Activated CD8-positive, alpha-beta memory T cell treated with anti-CD3 and anti-CD28 coated beads, Interleukin-2, amount 10 ng/mL, durations not matched to agents 7 days and 5 days (primary cell): ENCODE data around the gene BACH2. TPM values are rescaled to one million over a fixed set of nuclear protein-coding genes. Genes with fewer than 3 reads are reported as not detected.
A peak's percentile ranks its signal among the peaks of the same experiment; 100 is the strongest.

Experiments
- ATAC-seq: fragments of 150-1000 bp; cut with Tn5 transposase; one replicate; pipeline ENCODE4 v1.10.0; 2021; ENCODE audit warnings: moderate library complexity
- CTCF ChIA-PET: fragments of 350-600 bp; sonication (Branson Sonifier 250); formaldehyde crosslinking; loops from one replicate; lab custom pipeline; 2021; ENCODE audit warnings: antibody characterized with exemption; lab: Charles Lee
- DNase-seq: peaks from one replicate; pipeline ENCODE4 v3.0.0-alpha.2; 2020
- H3K27ac Mint-ChIP-seq: one replicate; pipeline ENCODE4 v1.8.0; 2021; ENCODE audit warnings: mild to moderate bottlenecking, mixed read lengths
- H3K27me3 Mint-ChIP-seq: one replicate; pipeline ENCODE4 v1.8.0; 2021; ENCODE audit warnings: mixed read lengths
- H3K36me3 Mint-ChIP-seq: one replicate; pipeline ENCODE4 v1.8.0; 2021; ENCODE audit warnings: mild to moderate bottlenecking, mixed read lengths
- H3K4me1 Mint-ChIP-seq: one replicate; pipeline ENCODE4 v1.8.0; 2021; ENCODE audit warnings: mixed read lengths
- H3K4me3 Mint-ChIP-seq: one replicate; pipeline ENCODE4 v1.8.0; 2021; ENCODE audit warnings: mild to moderate bottlenecking, moderate library complexity, mixed read lengths
- H3K9me3 Mint-ChIP-seq: one replicate; pipeline ENCODE4 v1.8.0; 2022; ENCODE audit warnings: low read depth, mixed read lengths
- total RNA-seq, 2 experiments: library from RNA; stranded (reverse); gene quantifications; one replicate each; pipeline ENCODE4 v1.2.3, GENCODE V29; 2021

Gene BACH2
- total RNA-seq, 2 experiments from 2014 or later = 21.5 to 22.6 TPM

- H3K9me3 Mint-ChIP-seq = no peaks in the 10 kb centered on the region
- H3K36me3 Mint-ChIP-seq = peaks cover 5% of the 10 kb centered on the region
- CTCF ChIA-PET = interaction anchor here (1.1 to 1.9 kb wide), 5 partner anchors 8 to 247 kb away, joined by 3 to 5 read pairs (median 3); no protein-coding TSS in a partner anchor
- peak overlapping the region; percentile 53 for H3K4me3 Mint-ChIP-seq
- peak overlapping the region; percentile 83 for H3K27ac Mint-ChIP-seq
- DNase-seq = no peak
- no peaks in the 10 kb centered on the region for H3K27me3 Mint-ChIP-seq
- peak; percentile 67 for ATAC-seq
- peaks cover 65% of the 10 kb centered on the region for H3K4me1 Mint-ChIP-seq
Measured at GRCh38 chr6:90187437-90188121, 109.1 kb downstream of the BACH2 start.

DNA sequence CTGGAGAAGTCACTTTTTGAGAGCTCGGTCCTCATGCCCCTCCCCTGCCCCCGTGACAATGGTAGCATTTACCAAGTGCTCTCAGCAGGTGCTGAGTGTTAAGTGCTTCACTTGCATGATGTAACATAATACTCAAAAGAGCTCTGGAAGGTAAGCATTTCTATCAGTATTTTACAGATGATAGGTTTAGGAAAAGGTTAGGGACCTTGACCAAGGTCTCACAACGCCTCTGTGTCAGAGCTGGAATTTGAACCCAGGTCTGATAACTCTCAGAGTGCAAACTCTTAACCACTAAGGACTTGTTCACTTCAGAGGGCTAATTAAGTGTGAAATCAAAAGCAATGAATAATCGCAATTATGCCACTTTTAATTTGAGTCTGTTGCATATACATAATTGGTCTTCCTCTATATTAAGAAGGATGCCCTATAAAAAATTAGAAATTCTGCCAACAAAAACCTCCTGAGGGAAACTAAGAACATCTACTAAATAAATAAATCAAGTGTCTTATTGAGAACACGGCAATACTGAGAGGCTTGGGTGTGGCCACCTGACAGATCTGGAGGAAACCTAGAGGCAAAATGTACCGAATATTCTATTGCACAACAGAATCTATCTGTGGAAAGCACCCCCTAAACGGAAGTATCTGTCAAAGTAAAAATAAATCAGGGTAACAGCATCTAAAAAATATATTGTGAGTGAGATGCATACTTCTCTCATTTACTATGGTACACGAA is 109.8 kb downstream of the BACH2 start:
- Mint-ChIP-seq H3K36me3 (peaks cover 5% of the 10 kb centered on the region), H3K4me3 (peak overlapping the region; percentile 53), H3K9me3 (no peaks in the 10 kb centered on the region), H3K27me3 (no peaks in the 10 kb centered on the region), H3K4me1 (peaks cover 64% of the 10 kb centered on the region), H3K27ac (peak overlapping the region; percentile 83)
- CTCF ChIA-PET = interaction anchor here (0.8 to 0.9 kb wide), 2 partner anchors 242 to 246 kb away, joined by 3 read pairs; no protein-coding TSS in a partner anchor
- DNase-seq (no peak), ATAC-seq (peak; percentile 52)

GRCh38 chr6:90186026-90186425 is 110.6 kb downstream of the BACH2 start:
- CTCF ChIA-PET = interaction anchor here (0.8 to 1.4 kb wide), 3 partner anchors 14 to 246 kb away, joined by 3 read pairs; no protein-coding TSS in a partner anchor
- no peak overlapping the region for H3K27ac Mint-ChIP-seq
- no peaks in the 10 kb centered on the region for H3K27me3 Mint-ChIP-seq
- DNase-seq = no peak
- no peak overlapping the region for H3K4me3 Mint-ChIP-seq
- no peak for ATAC-seq
- peaks cover 59% of the 10 kb centered on the region for H3K4me1 Mint-ChIP-seq
- H3K9me3 Mint-ChIP-seq = no peaks in the 10 kb centered on the region
- H3K36me3 Mint-ChIP-seq = peaks cover 5% of the 10 kb centered on the region

DNA sequence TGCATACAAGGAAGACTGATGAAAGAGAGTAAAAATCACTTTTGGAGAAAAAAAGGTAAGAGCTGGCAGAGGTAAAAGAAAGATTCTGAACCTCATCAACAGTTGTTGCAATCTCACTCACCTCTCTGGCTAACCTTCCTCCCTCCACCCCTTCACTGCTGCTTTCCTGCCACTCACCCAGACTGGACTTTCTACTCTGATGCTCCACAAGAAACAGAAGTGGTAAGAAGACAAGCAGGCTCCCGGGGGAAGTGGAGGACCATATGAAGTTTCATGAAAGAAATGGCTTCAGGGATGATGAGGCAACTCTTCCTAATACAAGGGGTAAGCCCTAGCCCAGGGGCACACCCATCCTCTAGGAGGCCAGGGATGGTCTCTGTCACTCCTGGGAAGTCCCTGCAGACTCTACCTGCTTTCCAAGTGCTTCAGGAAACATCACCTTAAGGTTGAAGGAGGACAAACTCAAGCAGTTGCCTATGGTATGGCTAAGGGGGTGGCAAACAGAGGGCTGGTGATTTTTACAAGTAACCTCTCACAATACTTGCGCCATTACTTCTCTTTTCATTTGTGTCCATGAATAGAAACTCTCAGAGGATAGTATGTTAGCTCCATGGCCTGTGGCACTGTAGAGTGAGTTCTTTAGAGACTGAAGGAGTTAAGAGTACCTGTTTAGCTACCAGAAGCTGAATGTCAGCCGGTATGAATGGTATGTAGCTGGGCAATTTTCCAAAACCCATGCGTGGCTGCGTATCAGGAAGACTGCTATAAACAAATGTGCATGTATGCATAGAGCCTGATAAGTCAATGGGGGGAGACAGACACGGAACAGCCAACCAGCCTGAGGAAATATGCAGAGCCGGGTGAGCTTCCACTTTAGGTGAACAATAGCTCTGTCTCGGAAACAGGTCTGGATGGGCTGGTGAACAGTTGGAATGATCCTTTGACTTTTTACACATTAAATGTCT is 112.0 kb downstream of the BACH2 start:
- H3K9me3 Mint-ChIP-seq = no peaks in the 10 kb centered on the region
- no peak for DNase-seq
- CTCF ChIA-PET = interaction anchor here (0.7 to 1.8 kb wide), 7 partner anchors 15 to 295 kb away, joined by 3 to 6 read pairs (median 3); no protein-coding TSS in a partner anchor
- no peaks in the 10 kb centered on the region for H3K27me3 Mint-ChIP-seq
- no peak overlapping the region for H3K4me3 Mint-ChIP-seq
- ATAC-seq = no peak
- peaks cover 9% of the 10 kb centered on the region for H3K36me3 Mint-ChIP-seq
- no peak overlapping the region for H3K27ac Mint-ChIP-seq
- H3K4me1 Mint-ChIP-seq = peaks cover 46% of the 10 kb centered on the region

- ATAC-seq = no peak
- CTCF ChIA-PET = interaction anchor here (1.2 to 1.8 kb wide), 5 partner anchors 18 to 295 kb away, joined by 3 to 6 read pairs (median 4); no protein-coding TSS in a partner anchor
- no peak overlapping the region for H3K4me3 Mint-ChIP-seq
- H3K27ac Mint-ChIP-seq = no peak overlapping the region
- H3K36me3 Mint-ChIP-seq = peaks cover 6% of the 10 kb centered on the region
- H3K9me3 Mint-ChIP-seq = no peaks in the 10 kb centered on the region
- DNase-seq = no peak
- no peaks in the 10 kb centered on the region for H3K27me3 Mint-ChIP-seq
- peaks cover 46% of the 10 kb centered on the region for H3K4me1 Mint-ChIP-seq
Measured at GRCh38 chr6:90183587-90184333, 112.9 kb downstream of the BACH2 start.

DNA sequence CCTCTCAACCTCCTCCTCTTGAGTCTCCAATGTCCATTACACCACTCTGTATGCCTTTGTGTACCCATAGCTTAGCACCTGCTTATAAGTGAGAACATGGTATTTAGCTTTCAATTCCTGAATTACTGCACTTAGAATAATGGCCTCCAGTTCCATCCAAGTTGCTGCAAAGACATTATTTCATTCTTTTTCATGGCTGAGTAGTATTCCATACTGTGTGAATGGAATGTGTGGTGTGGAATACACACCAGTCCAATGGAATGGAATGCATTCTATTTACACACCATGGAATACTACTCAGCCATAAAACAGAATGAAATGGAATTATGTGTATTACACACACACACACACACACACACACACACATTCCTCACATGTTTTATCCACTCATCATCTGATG is 116.1 kb downstream of the BACH2 start:
- H3K27me3 Mint-ChIP-seq = no peaks in the 10 kb centered on the region
- no peaks in the 10 kb centered on the region for H3K9me3 Mint-ChIP-seq
- no peak for ATAC-seq
- peaks cover 6% of the 10 kb centered on the region for H3K36me3 Mint-ChIP-seq
- no peak overlapping the region for H3K4me3 Mint-ChIP-seq
- CTCF ChIA-PET = interaction anchor here (1.1 to 1.3 kb wide), 3 partner anchors 24 to 299 kb away, joined by 3 to 5 read pairs (median 3); no protein-coding TSS in a partner anchor
- no peak overlapping the region for H3K27ac Mint-ChIP-seq
- peaks cover 56% of the 10 kb centered on the region for H3K4me1 Mint-ChIP-seq
- no peak for DNase-seq

- ATAC-seq (no peak), DNase-seq (no peak)
- no peak overlapping the region for H3K4me3 Mint-ChIP-seq
- peaks cover 53% of the 10 kb centered on the region for H3K4me1 Mint-ChIP-seq
- H3K36me3 Mint-ChIP-seq = peaks cover 6% of the 10 kb centered on the region
- H3K27ac Mint-ChIP-seq = no peak overlapping the region
- no peaks in the 10 kb centered on the region for H3K9me3 Mint-ChIP-seq
- CTCF ChIA-PET = interaction anchor here (1.1 to 1.3 kb wide), 5 partner anchors 8 to 300 kb away, joined by 3 to 5 read pairs (median 3); no protein-coding TSS in a partner anchor
- H3K27me3 Mint-ChIP-seq = no peaks in the 10 kb centered on the region
Measured at GRCh38 chr6:90179190-90180169, 117.2 kb downstream of the BACH2 start.

- Mint-ChIP-seq H3K27ac (peak overlapping the region; percentile 25), H3K9me3 (no peaks in the 10 kb centered on the region), H3K27me3 (no peaks in the 10 kb centered on the region), H3K36me3 (peaks cover 6% of the 10 kb centered on the region), H3K4me3 (peak overlapping the region; percentile 9), H3K4me1 (peaks cover 42% of the 10 kb centered on the region)
- DNase-seq = no peak
- no peak for ATAC-seq
- CTCF ChIA-PET = interaction anchor here (0.8 to 2.0 kb wide), 10 partner anchors 9 to 301 kb away, joined by 3 to 12 read pairs (median 4); no protein-coding TSS in a partner anchor
Measured at GRCh38 chr6:90178384-90178855, 118.2 kb downstream of the BACH2 start.

GRCh38 chr6:90177544-90178383 is 118.9 kb downstream of the BACH2 start:
- no peak for DNase-seq
- H3K4me1 Mint-ChIP-seq = peaks cover 39% of the 10 kb centered on the region
- H3K4me3 Mint-ChIP-seq = no peak overlapping the region
- no peaks in the 10 kb centered on the region for H3K27me3 Mint-ChIP-seq
- CTCF ChIA-PET = interaction anchor here (0.8 to 2.0 kb wide), 9 partner anchors 10 to 302 kb away, joined by 3 to 12 read pairs (median 5); no protein-coding TSS in a partner anchor
- H3K36me3 Mint-ChIP-seq = peaks cover 7% of the 10 kb centered on the region
- no peak overlapping the region for H3K27ac Mint-ChIP-seq
- ATAC-seq = no peak
- no peaks in the 10 kb centered on the region for H3K9me3 Mint-ChIP-seq

DNA sequence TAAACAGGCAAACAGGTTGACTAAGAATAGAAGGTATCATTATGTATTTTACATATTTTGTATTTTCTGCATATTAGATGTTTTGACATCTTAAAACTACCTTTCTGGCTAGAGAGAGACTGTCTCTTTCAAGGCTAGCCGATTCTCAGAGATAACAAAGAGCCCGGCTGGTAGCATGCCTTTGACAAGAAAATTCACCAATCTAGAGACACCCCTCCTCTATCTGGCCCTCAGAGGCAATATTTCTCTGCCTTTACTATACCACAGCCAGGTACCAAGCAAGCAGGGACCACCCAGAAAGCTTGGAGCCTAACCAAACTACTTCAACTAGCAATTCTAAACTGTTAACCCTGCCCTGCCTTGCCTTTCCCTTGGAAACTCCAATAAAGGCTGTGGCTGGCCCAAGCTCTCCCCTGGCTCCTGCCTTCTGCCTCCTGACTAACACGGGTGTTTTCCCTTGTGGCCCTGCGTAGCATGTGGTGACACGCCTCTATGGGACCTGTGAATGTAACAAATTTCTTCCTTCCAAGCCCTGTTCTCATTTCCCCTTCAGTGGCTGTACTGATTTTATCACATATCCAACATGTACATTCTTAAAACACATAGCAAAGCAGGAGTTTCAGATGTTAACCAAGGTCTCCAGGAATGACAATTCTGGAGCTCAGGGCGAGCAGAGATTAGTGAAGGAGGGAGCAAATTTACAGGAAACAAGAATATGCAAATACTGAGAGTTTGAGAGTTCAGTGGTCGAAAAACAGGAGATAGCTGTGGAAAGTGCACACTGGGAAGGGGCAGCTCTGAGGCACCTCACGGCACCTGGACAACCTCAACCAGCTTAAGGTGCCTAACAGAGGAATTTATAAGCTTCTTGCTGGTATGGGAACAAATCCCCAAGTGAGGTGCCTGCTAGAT is 120.8 kb downstream of the BACH2 start:
- no peak overlapping the region for H3K4me3 Mint-ChIP-seq
- H3K9me3 Mint-ChIP-seq = no peaks in the 10 kb centered on the region
- DNase-seq = no peak

More for the DNA sequence above, 120.8 kb downstream of the BACH2 start:
- ATAC-seq = peak; percentile 60
- CTCF ChIA-PET = no interaction called here
- Mint-ChIP-seq H3K36me3 (peaks cover 9% of the 10 kb centered on the region), H3K4me1 (peaks cover 37% of the 10 kb centered on the region), H3K27ac (no peak overlapping the region), H3K27me3 (no peaks in the 10 kb centered on the region)
